Neural cell (in vitro differentiated cells): Measurements from ENCODE around the gene BPGM. TPM values are rescaled to one million over a fixed set of nuclear protein-coding genes. Genes with fewer than 3 reads are reported as not detected.

Source experiments
- H2AFZ ChIP-seq: fragments of 200-600, 300-800 bp; sonication (generic), shearing (Covaris generic); 2 replicates; pipeline ENCODE4 v1.6.0; 2014; ENCODE audit warnings: low read depth, mild to moderate bottlenecking, antibody characterized with exemption, low read length, moderate library complexity
- H3F3A ChIP-seq: fragments of 200-600 bp; shearing (Covaris generic); 2 replicates; pipeline ENCODE4 v1.6.1; 2016; ENCODE audit warnings: mild to moderate bottlenecking, moderate library complexity, mixed read lengths, antibody characterized with exemption, low read length; ENCODE audit not compliant: insufficient read depth, poor library complexity, severe bottlenecking
- H3K27ac ChIP-seq: fragments of 200-600, 300-800 bp; sonication (generic), shearing (Covaris generic); 2 replicates; pipeline ENCODE4 v1.5.1; 2014; ENCODE audit warnings: mild to moderate bottlenecking, low read length, moderate library complexity
- H3K27me3 ChIP-seq: fragments of 300-800, 200-600 bp; sonication (generic), shearing (Covaris generic); 2 replicates; pipeline ENCODE4 v1.6.0; 2014; ENCODE audit warnings: mild to moderate bottlenecking, low read depth, low read length, moderate library complexity; ENCODE audit not compliant: insufficient read depth
- H3K36me3 ChIP-seq: fragments of 300-800, 200-600 bp; sonication (generic), shearing (Covaris generic); 2 replicates; pipeline ENCODE4 v1.5.1; 2014; ENCODE audit warnings: mild to moderate bottlenecking, antibody characterized with exemption, low read length, moderate library complexity; ENCODE audit not compliant: insufficient read depth
- H3K4me2 ChIP-seq: fragments of 300-800, 200-600 bp; sonication (generic), shearing (Covaris generic); 2 replicates; pipeline ENCODE4 v1.6.0; 2014; ENCODE audit warnings: mild to moderate bottlenecking, low read length
- H3K4me3 ChIP-seq: fragments of 300-800, 200-600 bp; sonication (generic), shearing (Covaris generic); 2 replicates; pipeline ENCODE4 v1.5.1; 2014; ENCODE audit warnings: mild to moderate bottlenecking, low read length, moderate library complexity
- H3K79me2 ChIP-seq: fragments of 200-600 bp; shearing (Covaris generic); replicated peaks from 2 replicates; pipeline ENCODE4 v1.6.0; 2014; ENCODE audit warnings: mild to moderate bottlenecking, low read length, moderate library complexity; ENCODE audit not compliant: insufficient read depth
- H3K9ac ChIP-seq: fragments of 300-800, 200-600 bp; sonication (generic), shearing (Covaris generic); 2 replicates; pipeline ENCODE4 v1.6.1; 2016; ENCODE audit warnings: mild to moderate bottlenecking, low read length, mixed read lengths
- H3K9me2 ChIP-seq: fragments of 200-600 bp; shearing (Covaris generic); 2 replicates; pipeline ENCODE4 v1.6.1; 2016; ENCODE audit warnings: mild to moderate bottlenecking, low read length, mixed read lengths; ENCODE audit not compliant: insufficient read depth
- H3K9me3 ChIP-seq: fragments of 200-600, 300-800 bp; sonication (generic), shearing (Covaris generic); 2 replicates; pipeline ENCODE4 v1.6.1; 2016; ENCODE audit warnings: mild to moderate bottlenecking, mixed run types, low read length, moderate library complexity, mixed read lengths
- H4K20me1 ChIP-seq: fragments of 200-600 bp; shearing (Covaris generic); 2 replicates; pipeline ENCODE4 v1.6.1; 2016; ENCODE audit warnings: mild to moderate bottlenecking, mixed run types; ENCODE audit not compliant: insufficient read depth
- CTCF ChIP-seq: fragments of 450-650 bp; IDR thresholded peaks from 2 replicates; pipeline ENCODE4 v1.5.1; 2014; ENCODE audit warnings: antibody characterized with exemption, mild to moderate bottlenecking, moderate library complexity; ENCODE audit not compliant: poor library complexity, severe bottlenecking
- EP300 ChIP-seq: fragments of 450-650 bp; conservative IDR thresholded peaks from 2 replicates; pipeline ENCODE4 v1.6.1; 2014; ENCODE audit warnings: antibody characterized with exemption, mild to moderate bottlenecking, moderate library complexity; ENCODE audit not compliant: poor library complexity, severe bottlenecking
- EZH2 ChIP-seq: fragments of 200-600, 300-800 bp; shearing (Covaris generic), sonication (generic); IDR thresholded peaks from 2 replicates; pipeline ENCODE4 v1.6.1; 2014; ENCODE audit warnings: antibody characterized with exemption, low read length, borderline replicate concordance, mild to moderate bottlenecking; ENCODE audit not compliant: insufficient read depth, poor library complexity, severe bottlenecking
- MXI1 ChIP-seq: fragments of 450-650 bp; conservative IDR thresholded peaks from 2 replicates; pipeline ENCODE4 v1.6.1; 2014; ENCODE audit warnings: antibody characterized with exemption, mild to moderate bottlenecking; ENCODE audit not compliant: poor library complexity, severe bottlenecking
- POLR2AphosphoS5 ChIP-seq: IDR thresholded peaks from 2 replicates; pipeline ENCODE4 v1.6.1; 2012
- RAD21 ChIP-seq: fragments of 450-650 bp; conservative IDR thresholded peaks from 2 replicates; pipeline ENCODE4 v1.6.1; 2014; ENCODE audit warnings: antibody characterized with exemption, mild to moderate bottlenecking, moderate library complexity
- REST ChIP-seq: IDR thresholded peaks from 2 replicates; pipeline ENCODE4 v1.6.1; 2012; ENCODE audit warnings: borderline replicate concordance
- SMC3 ChIP-seq: fragments of 450-650 bp; conservative IDR thresholded peaks from 2 replicates; pipeline ENCODE4 v1.6.1; 2014; ENCODE audit warnings: antibody characterized with exemption, mild to moderate bottlenecking, moderate library complexity; ENCODE audit not compliant: poor library complexity
- TAF1 ChIP-seq: IDR thresholded peaks from 2 replicates; pipeline ENCODE4 v1.6.1; 2012; ENCODE audit warnings: low read depth
- polyA plus RNA-seq: library from polyadenylated mRNA; depleted of rRNA; stranded (reverse); fragments of >200 nt; gene quantifications from 2 replicates; pipeline ENCODE4 v1.2.3, GENCODE V29; 2014

BPGM gene
- polyA plus RNA-seq, 1 donor from 2014 or later = 57.4 TPM

- TF ChIP-seq POLR2AphosphoS5 = no peak
- TF ChIP-seq MXI1 = no peak
- Histone ChIP-seq H3K27me3 (no peaks in the 10 kb centered on the region), H3K27ac (no peak overlapping the region), H3K4me2 (no peak overlapping the region), H4K20me1 (no peaks in the 10 kb centered on the region), H3K79me2 (no peaks in the 10 kb centered on the region), H3K9ac (no peak overlapping the region), H3K9me2 (no peaks in the 10 kb centered on the region), H3F3A (no peaks in the 10 kb centered on the region), H3K36me3 (no peaks in the 10 kb centered on the region), H3K9me3 (no peaks in the 10 kb centered on the region), H2AFZ (no peak overlapping the region), H3K4me3 (no peak overlapping the region)
Observed at GRCh38 chr7:134707663-134708378, 61.2 kb downstream of the BPGM start.

GRCh38 chr7:134708692-134709091 is 62.0 kb downstream of the BPGM start:
- Histone ChIP-seq H3K27me3 (no peaks in the 10 kb centered on the region), H3K4me3 (no peak overlapping the region), H3F3A (no peaks in the 10 kb centered on the region), H3K79me2 (no peaks in the 10 kb centered on the region), H3K9ac (no peak overlapping the region), H3K9me3 (no peaks in the 10 kb centered on the region), H3K4me2 (no peak overlapping the region), H3K36me3 (no peaks in the 10 kb centered on the region), H4K20me1 (no peaks in the 10 kb centered on the region), H3K9me2 (no peaks in the 10 kb centered on the region), H2AFZ (no peak overlapping the region), H3K27ac (no peak overlapping the region)
- TF ChIP-seq CTCF (no peak), TAF1 (no peak), RAD21 (no peak), POLR2AphosphoS5 (no peak), EZH2 (no peak), SMC3 (no peak), MXI1 (no peak), EP300 (no peak), REST (no peak)
